SIG-M5 treated with dmso at 0.1 percent for 504 hours (cell line): Measurements from ENCODE around the gene NUDT14.

ENCODE experiments used
- DNase-seq: peaks from one replicate; lab custom pipeline; 2025; ENCODE audit not compliant: unreplicated experiment; lab: John Stamatoyannopoulos, UW

The NUDT14 gene

GRCh38 chr14:105147671-105148603 lies 33.2 kb downstream of the NUDT14 start:
- DNase-seq = no peak

GRCh38 chr14:105146976-105147635 lies 34.0 kb downstream of the NUDT14 start:
- no peak for DNase-seq

GRCh38 chr14:105146181-105146975 lies 34.7 kb downstream of the NUDT14 start:
- no peak for DNase-seq

GRCh38 chr14:105145381-105146180 lies 35.5 kb downstream of the NUDT14 start:
- no peak for DNase-seq

- DNase-seq = no peak
Observed at GRCh38 chr14:105144666-105145380, 36.3 kb downstream of the NUDT14 start.

GRCh38 chr14:105144026-105144665 lies 37.0 kb downstream of the NUDT14 start:
- no peak for DNase-seq

- DNase-seq = no peak
Observed at GRCh38 chr14:105143451-105144025, 37.6 kb downstream of the NUDT14 start.

- no peak for DNase-seq
Observed at GRCh38 chr14:105142651-105143450, 38.3 kb downstream of the NUDT14 start.

- DNase-seq = no peak
Observed at GRCh38 chr14:105141486-105142281, 39.4 kb downstream of the NUDT14 start.

- no peak for DNase-seq
Observed at GRCh38 chr14:105141026-105141425, 40.1 kb downstream of the NUDT14 start.

GRCh38 chr14:105140581-105140980 lies 40.5 kb downstream of the NUDT14 start:
- no peak for DNase-seq

GRCh38 chr14:105139831-105140239 lies 41.3 kb downstream of the NUDT14 start:
- DNase-seq = no peak

- no peak for DNase-seq
Observed at GRCh38 chr14:105139212-105139825, 41.8 kb downstream of the NUDT14 start.

- DNase-seq = no peak
Observed at GRCh38 chr14:105138551-105139111, 42.5 kb downstream of the NUDT14 start.

GRCh38 chr14:105138021-105138541 lies 43.0 kb downstream of the NUDT14 start:
- no peak for DNase-seq

- DNase-seq = no peak
Observed at GRCh38 chr14:105137481-105138020, 43.6 kb downstream of the NUDT14 start.
